Caco-2 (cell line): ENCODE measurements around the gene FBXW9. TPM values are rescaled to one million over a fixed set of nuclear protein-coding genes. Genes with fewer than 3 reads are reported as not detected.

Experiments
- BruUV-seq: library from RNA; stranded (reverse); fragments of 400-500 nt; replicated peaks from 2 replicates; lab custom pipeline; 2021; lab: Mats Ljungman, UMichigan
- CTCF ChIA-PET: fragments of 300-600 bp; sonication (Branson Sonifier 250); formaldehyde crosslinking; loops from one replicate; lab custom pipeline; 2022; ENCODE audit warnings: antibody characterized with exemption; lab: Charles Lee
- POLR2A ChIA-PET: fragments of 300-600 bp; sonication (Branson Sonifier 250); formaldehyde crosslinking; loops from one replicate; lab custom pipeline; 2022; ENCODE audit warnings: antibody characterized with exemption; lab: Charles Lee
- DNase-seq, 2 experiments: peaks; one replicate each; pipeline versions ENCODE4 v3.0.0 to v3.0.0-alpha.2; 2020 to 2022
- H3K27me3 ChIP-seq: replicated peaks from 2 replicates; pipeline ENCODE4 v1.6.0; 2011; ENCODE audit warnings: low read length; ENCODE audit not compliant: control insufficient read depth, insufficient read depth
- H3K36me3 ChIP-seq: 2 replicates; pipeline ENCODE4 v1.5.1; 2011; ENCODE audit warnings: low read length; ENCODE audit not compliant: control insufficient read depth, insufficient read depth
- H3K4me1 ChIP-seq: fragments of 250-450 bp; sonication (Bioruptor Pico); 2 replicates; pipeline ENCODE4 v1.5.1; 2020; ENCODE audit warnings: mild to moderate bottlenecking
- H3K4me3 ChIP-seq: 2 replicates; pipeline ENCODE4 v1.5.1; 2011; ENCODE audit warnings: low read depth, mild to moderate bottlenecking, control low read depth, low read length
- H3K9me3 ChIP-seq: fragments of 250-450 bp; sonication (Bioruptor Pico); 2 replicates; pipeline ENCODE4 v1.5.1; 2020; ENCODE audit warnings: mild to moderate bottlenecking, moderate library complexity
- H3K27ac Mint-ChIP-seq: one replicate; pipeline ENCODE4 v1.8.0; 2022; ENCODE audit warnings: mixed read lengths; ENCODE audit not compliant: unreplicated experiment
- H3K27me3 Mint-ChIP-seq: one replicate; pipeline ENCODE4 v1.8.0; 2022; ENCODE audit warnings: mixed read lengths; ENCODE audit not compliant: insufficient read depth, unreplicated experiment
- H3K36me3 Mint-ChIP-seq: one replicate; pipeline ENCODE4 v1.8.0; 2022; ENCODE audit warnings: mild to moderate bottlenecking, mixed read lengths; ENCODE audit not compliant: insufficient read depth, unreplicated experiment
- H3K4me1 Mint-ChIP-seq: one replicate; pipeline ENCODE4 v1.8.0; 2022; ENCODE audit warnings: low read depth, mixed read lengths; ENCODE audit not compliant: unreplicated experiment
- H3K4me3 Mint-ChIP-seq: one replicate; pipeline ENCODE4 v1.8.0; 2022; ENCODE audit warnings: mild to moderate bottlenecking, moderate library complexity, mixed read lengths; ENCODE audit not compliant: unreplicated experiment
- H3K9me3 Mint-ChIP-seq: one replicate; pipeline ENCODE4 v1.8.0; 2022; ENCODE audit warnings: mixed read lengths; ENCODE audit not compliant: unreplicated experiment
- intact Hi-C: fragments of 100-400 bp; cut with micrococcal nuclease; formaldehyde crosslinking; loops from one replicate; pipeline ENCODE4 v1.10.0; 2022; ENCODE audit not compliant: unreplicated experiment
- total RNA-seq: library from RNA; stranded (reverse); gene quantifications from 2 replicates; pipeline ENCODE4 v1.2.3, GENCODE V29; 2022
- TF ChIP-seq, protein P1 (sequence below), 2 experiments: fragments of 200-600 bp in 1 of 2; IDR thresholded peaks; 1 replicate in 1 of 2; 2 replicates in 1 of 2; pipeline versions ENCODE4 v1.5.1 to v1.8.0; 2011 to 2022; ENCODE audit warnings: antibody characterized with exemption in 1 of 2, control low read depth in 1 of 2, inconsistent platforms in 1 of 2, low read depth in 1 of 2, low read length in 1 of 2, mild to moderate bottlenecking in 1 of 2, moderate library complexity in 1 of 2; ENCODE audit not compliant: insufficient read depth in 1 of 2, severe bottlenecking in 1 of 2, unreplicated experiment in 1 of 2

Gene FBXW9
- total RNA-seq, 1 experiment from 2014 or later, result 8.3 TPM

DNA sequence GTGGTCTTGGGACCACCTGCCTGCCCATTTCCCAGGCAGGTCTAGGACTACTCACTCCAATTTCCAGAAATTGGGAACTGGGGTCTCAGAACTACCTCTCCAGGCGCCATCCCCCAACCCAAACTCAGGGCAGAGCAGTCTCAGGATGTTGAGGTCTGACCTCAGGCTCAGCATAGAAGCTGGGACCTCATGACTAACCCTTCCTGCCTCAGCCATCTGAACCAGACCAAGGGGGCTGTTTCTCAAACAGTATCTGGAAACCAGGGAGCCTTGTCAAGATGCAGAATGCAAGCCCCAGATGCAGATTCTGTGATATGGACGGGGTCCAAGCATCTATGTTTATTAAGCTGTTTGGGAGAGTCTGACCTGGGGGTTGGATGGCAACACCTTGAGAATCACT, 1.3 kb downstream of the FBXW9 start:
- ChIA-PET POLR2A (no interaction called here), CTCF (no interaction called here)
- Mint-ChIP-seq H3K36me3 (peaks cover 8% of the 10 kb centered on the region), H3K27ac (no peak overlapping the region), H3K4me1 (no peaks in the 10 kb centered on the region), H3K9me3 (no peaks in the 10 kb centered on the region), H3K4me3 (no peak overlapping the region), H3K27me3 (no peaks in the 10 kb centered on the region)
- intact Hi-C loops, result no loop called here
- Histone ChIP-seq H3K27me3 (no peaks in the 10 kb centered on the region), H3K36me3 (peaks cover 1% of the 10 kb centered on the region; the same call in 1 of the 2 replicates), H3K4me1 (no peaks in the 10 kb centered on the region), H3K4me3 (no peak overlapping the region), H3K9me3 (no peaks in the 10 kb centered on the region)
- TF ChIP-seq, protein P1, sequence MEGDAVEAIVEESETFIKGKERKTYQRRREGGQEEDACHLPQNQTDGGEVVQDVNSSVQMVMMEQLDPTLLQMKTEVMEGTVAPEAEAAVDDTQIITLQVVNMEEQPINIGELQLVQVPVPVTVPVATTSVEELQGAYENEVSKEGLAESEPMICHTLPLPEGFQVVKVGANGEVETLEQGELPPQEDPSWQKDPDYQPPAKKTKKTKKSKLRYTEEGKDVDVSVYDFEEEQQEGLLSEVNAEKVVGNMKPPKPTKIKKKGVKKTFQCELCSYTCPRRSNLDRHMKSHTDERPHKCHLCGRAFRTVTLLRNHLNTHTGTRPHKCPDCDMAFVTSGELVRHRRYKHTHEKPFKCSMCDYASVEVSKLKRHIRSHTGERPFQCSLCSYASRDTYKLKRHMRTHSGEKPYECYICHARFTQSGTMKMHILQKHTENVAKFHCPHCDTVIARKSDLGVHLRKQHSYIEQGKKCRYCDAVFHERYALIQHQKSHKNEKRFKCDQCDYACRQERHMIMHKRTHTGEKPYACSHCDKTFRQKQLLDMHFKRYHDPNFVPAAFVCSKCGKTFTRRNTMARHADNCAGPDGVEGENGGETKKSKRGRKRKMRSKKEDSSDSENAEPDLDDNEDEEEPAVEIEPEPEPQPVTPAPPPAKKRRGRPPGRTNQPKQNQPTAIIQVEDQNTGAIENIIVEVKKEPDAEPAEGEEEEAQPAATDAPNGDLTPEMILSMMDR (IDR thresholded peaks at IDR 0.05; ENCODE audit: insufficient read depth in 1 of 2, low read depth in 1 of 2, low read length in 1 of 2, severe bottlenecking in 1 of 2, unreplicated experiment in 1 of 2), result no peak
- DNase-seq, result no peak
- no TSS peak for BruUV-seq

DNA sequence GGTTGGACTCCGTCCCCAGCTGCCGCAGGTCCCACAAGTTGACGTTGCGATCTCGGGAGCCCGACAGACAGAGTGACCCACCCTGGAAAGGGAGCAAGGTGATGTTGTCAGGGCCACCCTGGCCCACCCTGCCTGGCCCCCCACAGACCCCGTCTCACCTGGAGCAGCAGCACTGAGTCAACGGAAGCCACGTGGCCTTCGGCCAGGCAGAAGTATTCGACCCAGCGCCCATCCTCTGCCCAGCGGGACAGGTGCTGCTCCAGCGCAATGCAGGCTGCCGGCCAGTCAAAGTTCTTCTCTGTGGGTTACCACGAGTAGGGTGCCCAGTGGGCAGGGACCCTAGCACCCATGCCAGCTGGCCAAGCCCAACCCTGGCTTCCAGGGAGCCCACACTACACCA, 1.8 kb downstream of the FBXW9 start:
- Histone ChIP-seq H3K4me1 (no peaks in the 10 kb centered on the region), H3K27me3 (no peaks in the 10 kb centered on the region), H3K4me3 (no peak overlapping the region), H3K9me3 (no peaks in the 10 kb centered on the region), H3K36me3 (peaks cover 1% of the 10 kb centered on the region; the same call in 1 of the 2 replicates)
- ChIA-PET CTCF (interaction anchor here (0.6 kb wide), 2 partner anchors 909 to 1566 kb away, joined by 3 to 4 read pairs; no protein-coding TSS in a partner anchor), POLR2A (interaction anchor here (0.9 kb wide), 1 partner anchor 14 kb away, joined by 3 read pairs; no protein-coding TSS in a partner anchor)
- intact Hi-C loops, result no loop called here
- Mint-ChIP-seq H3K27me3 (no peaks in the 10 kb centered on the region), H3K4me3 (no peak overlapping the region), H3K4me1 (no peaks in the 10 kb centered on the region), H3K36me3 (peaks cover 8% of the 10 kb centered on the region), H3K27ac (no peak overlapping the region), H3K9me3 (no peaks in the 10 kb centered on the region)
- no TSS peak for BruUV-seq
- DNase-seq, result no peak
- TF ChIP-seq, protein P1 (IDR thresholded peaks at IDR 0.05; ENCODE audit: insufficient read depth in 1 of 2, low read depth in 1 of 2, low read length in 1 of 2, severe bottlenecking in 1 of 2, unreplicated experiment in 1 of 2), result no peak

DNA sequence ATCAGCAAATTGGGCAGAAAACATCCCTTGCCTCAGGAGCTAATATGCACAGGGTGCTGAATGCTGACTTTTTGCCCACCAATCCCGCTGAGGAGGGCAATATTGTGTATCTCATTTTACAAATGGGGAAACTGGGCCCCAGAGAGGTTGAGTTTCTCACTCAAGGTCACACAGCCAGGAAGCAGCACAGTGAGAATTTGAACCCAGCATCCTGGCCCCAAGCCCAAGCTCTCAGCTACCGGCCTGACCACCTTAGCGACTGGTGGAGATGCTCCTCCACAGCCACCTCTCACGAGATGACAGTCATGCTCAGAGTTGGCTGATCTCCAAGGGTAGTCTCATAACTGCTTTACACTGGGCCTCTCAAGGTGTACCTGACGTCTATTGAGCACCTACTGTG, 3.5 kb downstream of the FBXW9 start:
- intact Hi-C loops, result no loop called here
- H3K36me3 Mint-ChIP-seq, result peaks cover 8% of the 10 kb centered on the region
- no peaks in the 10 kb centered on the region for H3K9me3 Mint-ChIP-seq
- H3K4me3 Mint-ChIP-seq, result no peak overlapping the region
- no peaks in the 10 kb centered on the region for H3K4me1 Mint-ChIP-seq
- CTCF ChIA-PET, result no interaction called here
- TF ChIP-seq, protein P1 (IDR thresholded peaks at IDR 0.05; ENCODE audit: insufficient read depth in 1 of 2, low read depth in 1 of 2, low read length in 1 of 2, severe bottlenecking in 1 of 2, unreplicated experiment in 1 of 2), result no peak
- Histone ChIP-seq H3K27me3 (no peaks in the 10 kb centered on the region), H3K36me3 (peaks cover 1% of the 10 kb centered on the region; the same call in 1 of the 2 replicates), H3K9me3 (no peaks in the 10 kb centered on the region), H3K4me3 (no peak overlapping the region), H3K4me1 (no peaks in the 10 kb centered on the region)
- POLR2A ChIA-PET, result no interaction called here
- no TSS peak for BruUV-seq
- H3K27ac Mint-ChIP-seq, result no peak overlapping the region
- DNase-seq, result no peak
- H3K27me3 Mint-ChIP-seq, result no peaks in the 10 kb centered on the region
